Stomach (tissue), 4 donors: Measurements from ENCODE around the gene AIG1.

Experiments used
- POLR2AphosphoS5 ChIP-seq, 3 donors: sonication (generic); formaldehyde crosslinking; IDR thresholded peaks; one replicate each; pipeline ENCODE4 v1.6.1; 2016; ENCODE audit warnings: antibody characterized with exemption in 3 of 3
- TF ChIP-seq, protein P1 (sequence below), 7 experiments: fragments of 450-650 bp in 4 of 7; fragments of 200-600 bp in 3 of 7; sonication (generic) in 3 of 7; IDR thresholded peaks; one replicate each; pipeline ENCODE4 v1.5.1; 2016 to 2019; ENCODE audit warnings: antibody characterized with exemption in 7 of 7, control low read depth in 2 of 7, mild to moderate bottlenecking in 1 of 7

- TF ChIP-seq, protein P1, sequence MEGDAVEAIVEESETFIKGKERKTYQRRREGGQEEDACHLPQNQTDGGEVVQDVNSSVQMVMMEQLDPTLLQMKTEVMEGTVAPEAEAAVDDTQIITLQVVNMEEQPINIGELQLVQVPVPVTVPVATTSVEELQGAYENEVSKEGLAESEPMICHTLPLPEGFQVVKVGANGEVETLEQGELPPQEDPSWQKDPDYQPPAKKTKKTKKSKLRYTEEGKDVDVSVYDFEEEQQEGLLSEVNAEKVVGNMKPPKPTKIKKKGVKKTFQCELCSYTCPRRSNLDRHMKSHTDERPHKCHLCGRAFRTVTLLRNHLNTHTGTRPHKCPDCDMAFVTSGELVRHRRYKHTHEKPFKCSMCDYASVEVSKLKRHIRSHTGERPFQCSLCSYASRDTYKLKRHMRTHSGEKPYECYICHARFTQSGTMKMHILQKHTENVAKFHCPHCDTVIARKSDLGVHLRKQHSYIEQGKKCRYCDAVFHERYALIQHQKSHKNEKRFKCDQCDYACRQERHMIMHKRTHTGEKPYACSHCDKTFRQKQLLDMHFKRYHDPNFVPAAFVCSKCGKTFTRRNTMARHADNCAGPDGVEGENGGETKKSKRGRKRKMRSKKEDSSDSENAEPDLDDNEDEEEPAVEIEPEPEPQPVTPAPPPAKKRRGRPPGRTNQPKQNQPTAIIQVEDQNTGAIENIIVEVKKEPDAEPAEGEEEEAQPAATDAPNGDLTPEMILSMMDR (IDR thresholded peaks at IDR 0.05), result no peak
- no peak for TF ChIP-seq POLR2AphosphoS5 (IDR thresholded peaks at IDR 0.05)
Observed at GRCh38 chr6:143369971-143370370, 309.3 kb downstream of the AIG1 start.
